HG02642 (cell line): ENCODE data around the gene STAT5A.
"Not testable (repeated sequence)": the region's sequence is repeated elsewhere in the genome, so short reads cannot be mapped to it uniquely, and the experiment has no call there.

Experiments
- ATAC-seq: cut with Tn5 transposase; IDR thresholded peaks from one replicate; pipeline ENCODE4 v1.9.1; 2021; ENCODE audit warnings: mild to moderate bottlenecking; ENCODE audit not compliant: unreplicated experiment, poor library complexity

STAT5A gene

GRCh38 chr17:42358434-42358833 lies 70.1 kb downstream of the STAT5A start:
- ATAC-seq, result no peak

GRCh38 chr17:42359133-42359532 lies 70.8 kb downstream of the STAT5A start:
- no peak for ATAC-seq

- ATAC-seq, result not testable (repeated sequence)
These were observed 72.1 kb downstream of the STAT5A start for GRCh38 chr17:42360388-42360787.
